Activated CD4-positive, alpha-beta T cell treated with anti-CD3 and anti-CD28 coated beads, Interleukin-10, Interleukin-2, amounts not matched to agents 100 ng/mL and 50 ng/mL, durations not matched to agents 16 hours and 8 hours (primary cell): Measurements from ENCODE around the gene SGMS1.
"Not testable (repeated sequence)": the region's sequence is repeated elsewhere in the genome, so short reads cannot be mapped to it uniquely, and the experiment has no call there.

Source experiments
- DNase-seq: peaks from one replicate; pipeline ENCODE4 v3.0.0-alpha.2; 2020

The SGMS1 gene

DNA sequence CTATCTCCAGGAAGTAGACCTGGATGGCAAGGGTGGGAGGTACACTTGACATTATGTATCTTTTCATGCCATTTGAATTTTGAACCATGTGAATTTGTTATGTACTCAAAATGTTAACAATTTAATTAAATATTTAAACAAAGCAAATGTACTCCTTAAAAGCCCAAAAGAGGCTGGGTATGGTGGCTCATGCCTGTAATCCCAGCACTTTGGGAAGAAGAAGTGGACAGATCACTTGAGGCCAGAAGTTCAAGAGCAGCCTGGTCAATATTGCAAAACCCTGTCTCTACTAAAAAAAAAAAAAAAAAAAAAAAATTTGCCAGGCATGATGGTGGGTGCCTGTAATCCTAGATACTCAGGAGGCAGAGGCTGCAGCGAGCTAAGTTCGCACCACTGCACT lies 235.6 kb downstream of the SGMS1 start:
- DNase-seq, result no peak

DNA sequence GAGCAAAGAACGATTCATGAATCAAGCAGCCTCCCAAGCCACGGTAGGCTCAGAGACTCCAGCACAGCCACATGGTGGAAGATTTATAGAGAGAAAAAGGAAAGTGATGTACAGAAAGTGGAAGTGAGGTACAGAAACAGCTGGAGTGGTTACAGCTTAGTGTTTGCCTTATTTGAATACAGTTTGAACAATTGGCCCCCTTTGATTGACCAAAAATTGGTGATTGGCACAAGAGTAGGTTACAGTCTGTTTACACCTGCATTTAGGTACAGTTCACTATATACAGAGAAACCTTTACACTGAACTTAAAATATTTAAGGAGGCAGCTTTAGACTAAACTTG lies 236.1 kb downstream of the SGMS1 start:
- DNase-seq, result no peak

DNA sequence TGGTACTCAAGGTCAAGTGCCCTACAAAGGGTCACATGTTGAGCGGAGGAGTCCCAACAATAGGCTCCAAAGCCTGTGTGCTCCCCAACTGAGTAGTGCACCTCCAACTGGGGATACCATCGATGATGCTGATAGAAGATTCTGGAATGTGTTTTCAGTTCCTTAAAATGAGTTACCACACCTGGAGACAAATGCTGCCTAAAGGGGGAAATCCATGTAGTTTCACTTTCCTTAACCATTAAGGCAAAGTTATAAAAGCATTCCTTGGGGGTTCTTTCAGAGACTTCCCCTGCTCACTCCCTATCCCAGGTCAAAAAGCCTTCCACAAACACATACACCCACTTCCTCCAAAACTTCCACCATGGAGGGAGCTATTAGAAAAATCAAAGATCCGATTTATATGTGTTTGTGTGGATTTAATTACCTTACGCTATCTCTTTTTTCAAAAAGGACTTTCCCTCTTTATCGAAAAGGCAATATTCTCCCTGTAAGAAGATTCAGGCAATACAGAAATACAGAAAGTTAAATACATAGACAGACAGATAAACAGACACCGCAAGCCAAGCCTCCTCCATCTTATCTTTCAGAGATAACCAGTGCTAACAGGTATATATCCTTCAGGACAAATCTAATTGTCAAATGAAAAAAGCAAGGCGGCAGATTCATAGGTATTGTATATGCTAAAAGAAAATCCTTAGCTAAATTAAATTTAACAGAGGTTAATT lies 236.6 kb downstream of the SGMS1 start:
- no peak for DNase-seq

DNA sequence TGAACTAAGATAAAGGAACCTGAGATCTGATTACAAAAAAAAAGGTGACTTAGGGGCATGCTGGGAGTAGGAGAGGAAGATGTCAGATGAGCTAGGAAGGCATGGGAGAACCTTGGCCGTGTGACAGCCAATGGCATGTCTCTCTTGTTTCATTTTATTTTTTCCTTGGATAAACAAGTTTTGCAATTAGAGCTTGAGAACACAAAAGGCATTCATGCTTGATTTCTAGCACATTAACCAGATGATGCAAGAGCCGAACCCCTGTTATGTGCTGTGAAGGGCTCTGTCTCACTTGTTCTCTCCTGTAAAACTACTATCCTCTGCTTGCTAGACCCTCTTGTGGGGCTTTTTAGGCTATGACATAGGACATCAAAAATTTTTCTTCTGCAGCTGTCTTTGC lies 238.1 kb downstream of the SGMS1 start:
- DNase-seq, result no peak

DNA sequence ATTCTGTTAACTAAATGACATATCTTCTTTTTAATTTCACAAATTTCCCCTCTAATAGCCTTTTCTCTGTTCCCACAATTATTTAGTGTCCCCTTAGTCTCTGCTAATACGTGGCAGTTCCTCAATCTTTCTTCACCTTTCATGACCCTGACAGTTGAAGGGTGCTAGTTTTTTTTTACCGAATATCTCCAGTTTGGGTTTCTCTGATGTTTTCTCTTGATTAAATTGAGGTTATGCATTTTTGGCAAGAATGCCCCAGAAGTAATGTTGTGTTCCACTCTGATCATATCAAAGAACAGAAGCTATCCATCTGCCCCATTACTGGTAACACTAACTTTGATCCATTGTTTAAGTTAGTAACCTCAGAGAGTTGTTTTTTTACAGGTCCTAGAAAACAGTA lies 238.9 kb downstream of the SGMS1 start:
- no peak for DNase-seq

DNA sequence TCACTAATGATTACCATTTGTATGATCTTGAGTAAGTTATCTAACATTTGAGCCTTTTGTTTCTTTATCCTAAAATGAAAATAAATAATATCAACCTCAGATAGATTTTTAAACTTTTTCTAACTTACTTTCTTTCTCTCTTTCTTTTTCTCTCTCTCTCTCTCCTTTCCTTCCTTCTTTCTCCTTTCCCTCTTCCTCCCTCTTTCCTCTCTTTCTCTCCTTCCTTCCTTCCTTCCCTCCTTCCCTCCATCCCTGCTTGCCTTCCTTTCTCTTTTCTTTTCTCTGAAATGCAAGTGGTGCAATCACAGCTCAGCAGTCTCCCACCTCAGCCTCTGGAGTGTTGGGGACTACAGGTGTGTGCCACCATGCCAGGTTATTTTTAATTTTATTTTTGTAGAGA lies 239.5 kb downstream of the SGMS1 start:
- DNase-seq, result no peak

DNA sequence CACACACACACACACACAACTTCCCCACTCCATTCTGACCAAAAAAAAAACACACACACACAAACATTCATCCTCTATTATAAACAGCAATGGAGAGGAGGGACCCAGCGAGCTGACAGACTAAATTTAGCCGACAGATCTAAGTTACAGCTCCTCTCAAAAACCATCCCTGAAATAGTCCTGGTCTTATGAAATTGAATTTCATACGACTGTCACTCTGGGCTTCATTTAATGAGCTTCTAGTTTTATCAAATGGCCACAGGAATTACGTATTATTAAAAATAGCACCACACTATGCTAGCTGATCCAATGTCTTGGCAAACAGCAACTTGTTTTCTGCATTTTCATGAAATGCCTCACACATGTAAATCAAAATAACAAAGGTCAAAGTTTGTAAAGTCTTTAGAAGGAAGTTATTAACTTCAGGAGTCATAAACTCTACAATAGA lies 241.2 kb downstream of the SGMS1 start:
- DNase-seq, result no peak

DNA sequence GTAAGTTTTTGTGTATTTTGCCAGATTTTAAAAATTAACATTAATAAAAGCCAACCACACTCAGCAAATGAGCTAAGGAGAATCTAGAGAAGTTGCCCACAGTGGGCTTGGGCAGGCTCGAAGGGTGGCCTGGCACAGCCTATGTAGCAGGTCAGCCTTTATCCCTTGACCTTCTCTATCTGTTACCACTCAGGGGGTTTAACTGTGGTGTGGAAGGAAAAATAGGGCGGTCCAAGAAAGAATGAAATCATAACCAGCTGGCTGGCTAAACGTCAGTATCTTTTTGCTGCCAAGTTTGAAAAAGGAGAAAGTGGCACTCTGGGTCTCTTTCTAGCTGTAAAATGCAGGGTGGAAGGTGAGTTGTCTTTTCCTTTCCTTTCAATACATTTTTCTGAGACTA lies 242.1 kb downstream of the SGMS1 start:
- no peak for DNase-seq

DNA sequence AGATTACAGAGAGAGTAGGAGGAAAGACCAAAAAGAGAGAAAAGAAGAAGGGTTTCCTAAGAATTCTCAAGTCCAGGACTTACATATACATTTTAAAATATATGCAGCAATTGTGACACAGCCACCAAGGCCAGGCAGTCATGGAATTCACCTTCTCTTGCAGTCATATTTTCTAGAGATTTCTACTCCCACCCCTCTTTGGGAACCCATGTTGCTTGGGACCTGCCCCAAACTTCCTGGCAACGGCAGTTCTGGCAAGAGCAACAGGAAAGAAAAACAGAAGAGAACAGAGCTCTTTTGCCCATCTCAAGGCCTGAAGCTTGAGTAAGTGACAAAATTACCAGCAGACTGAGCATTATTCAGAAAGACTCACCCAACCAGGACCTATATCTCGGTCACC lies 244.1 kb downstream of the SGMS1 start:
- DNase-seq, result no peak

DNA sequence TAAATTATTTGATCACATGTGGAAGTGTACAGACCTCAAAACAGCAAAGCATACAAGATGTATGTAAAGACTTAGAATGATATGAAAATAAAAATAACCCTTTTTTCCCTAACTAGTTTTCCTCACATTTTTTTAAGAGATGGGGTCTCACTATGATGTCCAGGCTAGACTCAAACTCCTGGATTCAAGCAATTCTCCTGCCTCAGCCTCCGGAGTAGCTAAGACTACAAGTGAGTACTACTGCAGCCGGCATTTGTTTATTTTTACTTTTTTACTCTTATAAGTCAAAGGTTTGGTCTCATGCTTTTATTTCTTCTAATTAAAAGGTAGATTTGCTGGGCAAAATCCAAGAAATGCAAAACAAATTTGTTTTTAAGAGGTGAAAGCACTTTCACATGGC lies 248.0 kb downstream of the SGMS1 start:
- DNase-seq, result no peak

DNA sequence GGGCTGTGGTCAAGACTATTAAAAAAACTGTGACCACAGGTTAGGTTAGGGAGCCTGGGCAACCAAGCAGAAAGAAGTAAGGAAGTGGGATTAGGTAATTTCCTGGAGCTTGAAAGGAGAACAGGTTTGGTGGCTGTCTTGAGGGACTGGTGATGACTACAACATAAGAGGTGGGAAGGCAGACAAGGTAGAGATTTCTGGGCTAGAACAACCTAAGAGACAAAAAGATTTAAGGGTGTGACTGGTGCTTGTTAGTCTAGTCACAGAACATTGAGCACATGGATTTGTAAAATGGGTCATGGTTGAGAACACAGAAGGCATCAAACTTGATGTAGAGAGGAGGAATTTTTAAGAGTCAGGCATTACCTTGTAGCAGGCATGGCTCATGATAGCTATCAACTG lies 248.7 kb downstream of the SGMS1 start:
- DNase-seq, result no peak

DNA sequence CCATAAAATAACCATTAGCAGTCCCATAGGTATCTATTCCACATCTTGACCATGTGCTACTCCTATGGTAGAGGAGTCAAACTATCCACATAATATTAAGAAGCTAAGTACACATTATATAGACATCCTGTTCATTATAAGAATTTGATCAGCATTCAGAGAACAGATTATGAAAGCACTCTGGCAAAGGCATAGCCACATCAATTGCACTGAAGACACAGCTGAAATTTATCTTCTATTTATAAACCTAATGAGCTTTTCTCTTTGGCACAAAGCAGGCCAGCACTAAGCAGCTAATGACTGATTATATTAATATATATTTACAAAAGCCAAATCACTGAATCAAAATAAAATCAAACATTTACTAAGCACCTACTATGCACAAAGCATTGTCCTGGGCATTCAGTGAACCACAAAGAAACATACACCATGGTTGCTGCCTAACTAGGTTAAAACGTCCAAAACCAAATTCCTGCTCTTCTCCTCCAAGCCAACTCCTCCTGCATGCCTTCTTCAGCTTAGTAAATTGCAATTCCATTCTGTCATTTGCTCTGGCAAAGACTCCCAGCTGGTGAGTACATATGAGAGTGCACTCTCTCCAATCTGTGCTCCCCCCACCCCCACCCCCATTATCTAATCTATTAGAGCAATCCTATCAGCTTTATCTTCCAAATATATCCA lies 249.8 kb downstream of the SGMS1 start:
- no peak for DNase-seq

DNA sequence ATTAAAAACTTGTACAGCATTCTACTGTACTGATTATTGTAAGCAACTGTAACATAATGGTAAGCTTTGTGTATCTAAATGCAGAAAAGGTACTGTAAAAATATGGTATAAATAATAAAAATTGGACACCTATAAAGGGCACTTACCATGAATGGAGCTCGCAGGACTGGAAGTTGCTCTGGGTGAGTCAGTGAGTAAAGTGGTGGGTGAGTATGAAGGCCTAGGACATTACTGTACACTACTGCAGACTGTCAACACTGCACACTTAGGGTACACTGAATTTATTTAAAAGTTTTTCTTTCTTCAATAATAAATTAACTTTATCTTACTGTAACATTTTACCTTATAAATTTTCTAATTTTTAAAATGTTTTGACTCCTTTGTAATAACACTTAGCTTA lies 253.8 kb downstream of the SGMS1 start:
- DNase-seq, result no peak

DNA sequence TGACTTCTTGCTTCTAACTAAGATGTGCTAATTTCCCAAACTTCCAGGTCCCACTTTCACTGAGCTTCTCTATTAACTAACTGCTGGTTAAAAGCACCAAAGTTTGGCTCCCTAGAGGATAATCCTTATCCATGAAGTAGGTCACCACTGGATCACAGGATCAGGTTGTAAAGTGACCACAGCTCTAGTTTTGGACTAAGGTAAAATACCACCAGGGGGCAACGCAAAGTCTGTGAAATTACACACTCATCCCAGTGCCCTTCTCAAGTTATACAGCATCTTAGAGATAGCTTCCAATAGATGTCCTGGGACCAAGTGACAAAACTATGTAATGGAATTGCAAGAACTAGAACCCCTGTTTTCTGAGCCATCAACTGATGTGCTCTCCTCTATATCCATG lies 256.0 kb downstream of the SGMS1 start:
- DNase-seq, result peak; percentile 31

DNA sequence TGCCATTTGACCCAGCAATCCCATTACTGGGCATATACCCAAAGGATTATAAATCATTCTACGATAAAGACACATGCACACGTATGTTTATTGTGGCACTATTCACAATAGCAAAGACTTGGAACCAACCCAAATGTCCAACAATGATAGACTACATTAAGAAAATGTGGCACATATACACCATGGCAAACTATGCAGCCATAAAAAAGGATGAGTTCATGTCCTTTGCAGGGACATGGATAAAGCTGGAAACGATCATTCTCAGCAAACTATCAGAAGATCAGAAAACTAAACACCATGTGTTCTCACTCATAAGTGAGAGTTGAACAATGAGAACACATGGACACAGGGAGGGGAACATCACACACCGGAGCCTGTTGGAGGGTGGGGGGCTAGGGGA lies 257.3 kb downstream of the SGMS1 start:
- DNase-seq, result not testable (repeated sequence)

DNA sequence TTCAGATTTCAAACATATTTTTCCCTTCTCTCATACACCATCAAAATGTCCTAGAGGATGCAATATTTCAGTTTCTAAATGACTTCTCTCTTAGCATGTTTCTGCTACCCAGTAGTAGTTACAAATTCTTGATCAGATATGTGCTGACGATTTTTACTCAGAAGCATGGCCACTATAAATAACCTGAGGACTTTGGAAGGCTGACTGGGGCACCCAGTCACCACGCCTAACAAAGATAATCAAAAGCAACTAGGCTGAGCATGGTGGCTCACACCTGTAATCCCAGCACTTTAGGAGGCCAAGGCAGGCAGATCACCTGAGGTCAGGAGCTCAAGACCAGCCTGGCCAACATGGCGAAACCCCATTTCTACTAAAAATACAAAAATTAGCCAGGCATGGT lies 259.0 kb downstream of the SGMS1 start:
- DNase-seq, result not testable (repeated sequence)

DNA sequence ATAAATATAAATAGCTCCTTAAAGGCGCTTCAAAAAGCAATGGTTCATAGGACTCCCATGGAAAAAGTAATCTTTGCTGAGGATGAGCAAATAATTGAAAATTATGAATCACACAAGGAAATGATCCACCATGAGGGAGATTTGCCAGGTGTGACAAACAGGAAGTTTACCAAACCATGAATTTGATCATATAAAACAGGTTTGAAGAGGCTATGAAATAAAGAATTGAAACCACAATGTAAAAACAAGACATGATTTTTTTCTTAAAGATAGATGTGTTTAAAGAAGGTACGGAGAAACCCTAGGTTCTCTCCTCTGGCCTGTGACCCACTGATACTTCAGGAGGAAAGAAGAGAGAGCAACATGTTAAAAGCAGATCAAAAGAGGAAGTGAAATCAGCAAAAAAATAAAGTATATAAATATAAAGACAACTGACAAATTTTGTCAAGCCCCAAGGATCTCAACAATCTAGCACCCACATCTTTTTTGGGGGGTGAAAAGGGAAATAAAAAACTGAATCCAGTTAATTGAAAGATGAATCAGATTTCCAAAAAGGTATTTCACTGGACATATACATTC lies 261.1 kb downstream of the SGMS1 start:
- no peak for DNase-seq

DNA sequence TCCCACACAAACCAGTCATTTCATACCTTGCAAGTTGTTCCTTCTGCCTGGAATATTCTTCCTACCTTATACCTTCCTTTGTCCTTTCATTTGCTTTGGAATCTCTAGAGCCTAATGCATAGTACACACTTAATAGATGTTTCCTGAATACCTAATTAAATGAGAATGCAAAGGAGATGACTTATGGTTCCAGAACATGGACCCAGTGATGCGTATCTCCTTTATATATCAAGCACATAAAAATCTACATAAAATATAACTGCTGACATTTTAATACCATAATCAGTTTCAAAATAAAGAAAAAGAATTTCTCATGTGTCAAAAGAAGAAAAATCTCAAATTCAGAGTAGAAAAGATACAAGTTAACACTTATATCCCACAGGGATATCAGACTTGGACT lies 261.8 kb downstream of the SGMS1 start:
- DNase-seq, result no peak

DNA sequence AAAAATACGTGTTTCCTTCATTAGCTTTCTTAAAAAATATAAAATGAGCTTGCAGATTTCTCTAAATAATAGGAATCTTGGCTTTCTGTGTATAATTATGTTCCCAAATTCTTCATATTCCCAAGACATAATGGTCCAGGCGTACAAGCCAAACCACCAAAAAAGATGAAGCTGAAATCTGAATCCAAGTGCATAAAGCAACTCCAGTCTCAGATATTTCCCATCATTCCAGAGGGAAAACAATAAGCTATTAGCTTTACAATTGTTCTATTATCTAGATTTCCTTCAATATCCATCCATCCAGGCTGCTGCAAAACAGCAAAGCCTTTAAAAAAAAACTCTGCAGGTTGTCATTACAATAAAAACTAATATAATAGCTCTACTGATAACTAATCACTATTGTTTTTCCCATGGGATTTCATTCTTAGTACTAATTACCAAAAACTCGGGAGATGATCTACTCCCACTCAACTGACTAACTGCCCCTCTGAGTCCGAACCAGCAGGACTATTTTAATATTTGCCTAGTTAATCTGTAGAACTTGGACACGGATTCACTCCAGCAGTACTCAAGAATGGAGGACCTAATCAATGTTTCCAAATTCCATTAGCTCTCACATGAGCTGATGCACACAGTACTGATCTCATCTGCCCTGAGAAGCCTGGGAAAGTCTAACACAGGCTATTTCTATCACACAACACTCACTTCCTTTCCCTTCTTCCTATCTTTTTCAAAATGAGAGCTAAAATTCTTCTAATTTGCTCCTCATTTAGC lies 263.5 kb downstream of the SGMS1 start:
- DNase-seq, result no peak

DNA sequence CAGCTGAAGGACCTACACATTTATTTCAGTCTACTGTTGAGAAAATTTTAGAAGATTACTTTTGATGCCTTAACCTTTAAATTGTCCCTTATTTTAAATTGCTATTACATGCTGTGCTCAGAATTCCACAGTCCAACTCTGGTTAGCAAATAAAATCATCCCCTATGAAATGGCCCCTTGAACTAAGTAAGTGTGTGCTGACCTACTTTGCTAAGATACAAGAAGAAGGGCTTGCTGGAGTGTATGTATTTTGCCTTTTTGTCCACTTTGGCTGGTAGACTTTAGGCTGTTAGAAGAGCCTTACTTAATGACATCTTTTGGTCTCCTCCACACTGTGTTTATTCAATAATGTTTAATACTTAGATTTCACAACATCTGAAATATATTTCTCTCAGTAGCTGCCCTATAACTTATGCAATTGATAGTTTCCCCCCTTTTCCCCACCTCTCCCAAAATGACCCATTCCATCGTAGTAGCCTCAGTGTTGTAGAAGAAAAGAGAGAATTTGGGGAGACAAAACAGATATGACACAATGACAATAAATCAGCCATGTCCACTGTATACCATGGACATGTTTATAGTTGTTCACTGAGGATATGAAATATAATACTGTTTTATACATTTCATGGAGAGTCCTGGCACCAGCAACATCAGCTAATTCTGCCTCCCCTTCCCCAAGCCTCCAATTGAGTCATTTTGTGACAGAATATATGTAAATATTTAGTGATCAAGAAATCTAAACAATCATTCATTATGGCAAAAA lies 264.6 kb downstream of the SGMS1 start:
- DNase-seq, result no peak

DNA sequence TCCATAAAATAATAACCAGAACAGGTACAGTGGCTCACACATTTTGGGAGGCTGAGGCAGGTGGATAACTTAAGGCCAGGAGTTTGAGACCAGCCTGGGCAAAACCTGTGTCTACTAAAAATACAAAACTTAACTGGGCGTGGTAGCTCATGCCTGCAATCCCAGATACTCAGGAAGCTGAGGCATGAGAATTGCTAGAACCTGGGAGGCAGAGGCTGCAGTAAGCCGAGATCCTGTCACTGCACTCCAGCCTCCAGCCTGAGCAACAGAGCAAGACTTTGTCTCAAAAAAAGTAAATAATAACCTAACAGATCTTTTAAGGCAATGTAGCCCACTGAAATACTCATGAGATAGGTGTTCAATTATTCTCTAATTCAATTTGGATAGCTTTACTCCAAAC lies 265.3 kb downstream of the SGMS1 start:
- DNase-seq, result no peak

DNA sequence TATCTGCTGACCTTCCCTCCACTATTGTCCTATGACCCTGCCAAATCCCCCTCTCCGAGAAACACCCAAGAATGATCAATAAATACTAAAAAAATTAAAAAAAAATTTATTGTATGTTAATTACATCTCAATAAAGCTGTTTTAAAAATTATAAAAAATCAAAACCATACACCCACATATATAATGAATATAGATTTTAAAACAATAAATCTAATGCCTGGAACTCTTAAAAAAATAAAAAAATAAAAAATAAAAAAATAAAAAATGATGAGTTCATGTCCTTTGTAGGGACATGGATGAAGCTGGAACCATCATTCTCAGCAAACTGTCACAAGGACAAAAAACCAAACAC lies 267.3 kb downstream of the SGMS1 start:
- DNase-seq, result not testable (repeated sequence)
